Activated naive CD4-positive, alpha-beta T cell treated with anti-CD3 and anti-CD28 coated beads, Interleukin-2, amount 50 U/mL, for 24 hours (primary cell): ENCODE data around the gene PAK5.
"Not testable (repeated sequence)": the region's sequence is repeated elsewhere in the genome, so short reads cannot be mapped to it uniquely, and the experiment has no call there.

Experiments used
- H3K27ac Mint-ChIP-seq: one replicate; pipeline ENCODE4 v1.8.0; 2021; ENCODE audit warnings: mild to moderate bottlenecking, mixed read lengths
- H3K27me3 Mint-ChIP-seq: one replicate; pipeline ENCODE4 v1.8.0; 2021; ENCODE audit warnings: mixed read lengths
- H3K36me3 Mint-ChIP-seq: one replicate; pipeline ENCODE4 v1.8.0; 2021; ENCODE audit warnings: mixed read lengths
- H3K4me1 Mint-ChIP-seq: one replicate; pipeline ENCODE4 v1.8.0; 2021; ENCODE audit warnings: mixed read lengths
- H3K4me3 Mint-ChIP-seq: one replicate; pipeline ENCODE4 v1.8.0; 2021; ENCODE audit warnings: mild to moderate bottlenecking, mixed read lengths
- H3K9me3 Mint-ChIP-seq: one replicate; pipeline ENCODE4 v1.8.0; 2021; ENCODE audit warnings: mixed read lengths

The PAK5 gene

GRCh38 chr20:9672027-9672426, 166.8 kb downstream of the PAK5 start:
- H3K27me3 Mint-ChIP-seq, result no peaks in the 10 kb centered on the region
- no peaks in the 10 kb centered on the region for H3K4me1 Mint-ChIP-seq
- H3K4me3 Mint-ChIP-seq, result no peak overlapping the region
- no peaks in the 10 kb centered on the region for H3K36me3 Mint-ChIP-seq
- H3K9me3 Mint-ChIP-seq, result no peaks in the 10 kb centered on the region
- H3K27ac Mint-ChIP-seq, result no peak overlapping the region

- H3K4me3 Mint-ChIP-seq, result no peak overlapping the region
- no peaks in the 10 kb centered on the region for H3K9me3 Mint-ChIP-seq
- no peaks in the 10 kb centered on the region for H3K27me3 Mint-ChIP-seq
- no peak overlapping the region for H3K27ac Mint-ChIP-seq
- no peaks in the 10 kb centered on the region for H3K4me1 Mint-ChIP-seq
- H3K36me3 Mint-ChIP-seq, result no peaks in the 10 kb centered on the region
Observed at GRCh38 chr20:9668381-9668780, 170.5 kb downstream of the PAK5 start.

- Mint-ChIP-seq H3K4me1 (no peaks in the 10 kb centered on the region), H3K36me3 (no peaks in the 10 kb centered on the region), H3K9me3 (peaks cover 6% of the 10 kb centered on the region), H3K27me3 (no peaks in the 10 kb centered on the region), H3K4me3 (no peak overlapping the region), H3K27ac (no peak overlapping the region)
Observed at GRCh38 chr20:9663423-9663822, 175.5 kb downstream of the PAK5 start.

GRCh38 chr20:9660236-9660868, 178.5 kb downstream of the PAK5 start:
- H3K4me1 Mint-ChIP-seq, result no peaks in the 10 kb centered on the region
- no peak overlapping the region for H3K4me3 Mint-ChIP-seq
- peaks cover 11% of the 10 kb centered on the region for H3K9me3 Mint-ChIP-seq
- H3K36me3 Mint-ChIP-seq, result no peaks in the 10 kb centered on the region
- no peak overlapping the region for H3K27ac Mint-ChIP-seq
- H3K27me3 Mint-ChIP-seq, result no peaks in the 10 kb centered on the region

- Mint-ChIP-seq H3K4me3 (no peak overlapping the region), H3K4me1 (no peaks in the 10 kb centered on the region), H3K9me3 (no peaks in the 10 kb centered on the region), H3K27me3 (no peaks in the 10 kb centered on the region), H3K27ac (no peak overlapping the region), H3K36me3 (no peaks in the 10 kb centered on the region)
Observed at GRCh38 chr20:9647741-9648140, 191.1 kb downstream of the PAK5 start.

- no peaks in the 10 kb centered on the region for H3K36me3 Mint-ChIP-seq
- H3K9me3 Mint-ChIP-seq, result no peaks in the 10 kb centered on the region
- H3K27me3 Mint-ChIP-seq, result no peaks in the 10 kb centered on the region
- no peak overlapping the region for H3K4me3 Mint-ChIP-seq
- no peaks in the 10 kb centered on the region for H3K4me1 Mint-ChIP-seq
- H3K27ac Mint-ChIP-seq, result no peak overlapping the region
Observed at GRCh38 chr20:9646375-9646774, 192.5 kb downstream of the PAK5 start.

- no peaks in the 10 kb centered on the region for H3K27me3 Mint-ChIP-seq
- H3K36me3 Mint-ChIP-seq, result no peaks in the 10 kb centered on the region
- no peak overlapping the region for H3K4me3 Mint-ChIP-seq
- H3K9me3 Mint-ChIP-seq, result no peaks in the 10 kb centered on the region
- H3K4me1 Mint-ChIP-seq, result no peaks in the 10 kb centered on the region
- H3K27ac Mint-ChIP-seq, result no peak overlapping the region
Observed at GRCh38 chr20:9642882-9643281, 196.0 kb downstream of the PAK5 start.

- H3K4me1 Mint-ChIP-seq, H3K36me3 Mint-ChIP-seq, H3K9me3 Mint-ChIP-seq, H3K4me3 Mint-ChIP-seq, H3K27me3 Mint-ChIP-seq, H3K27ac Mint-ChIP-seq: not testable (repeated sequence)
Observed at GRCh38 chr20:9641499-9642000, 197.3 kb downstream of the PAK5 start.

GRCh38 chr20:9637889-9638288, 201.0 kb downstream of the PAK5 start:
- no peaks in the 10 kb centered on the region for H3K27me3 Mint-ChIP-seq
- H3K9me3 Mint-ChIP-seq, result no peaks in the 10 kb centered on the region
- no peaks in the 10 kb centered on the region for H3K4me1 Mint-ChIP-seq
- H3K36me3 Mint-ChIP-seq, result no peaks in the 10 kb centered on the region
- H3K4me3 Mint-ChIP-seq, result no peak overlapping the region
- no peak overlapping the region for H3K27ac Mint-ChIP-seq

GRCh38 chr20:9635750-9636149, 203.1 kb downstream of the PAK5 start:
- no peak overlapping the region for H3K27ac Mint-ChIP-seq
- H3K27me3 Mint-ChIP-seq, result no peaks in the 10 kb centered on the region
- H3K9me3 Mint-ChIP-seq, result no peaks in the 10 kb centered on the region
- no peaks in the 10 kb centered on the region for H3K4me1 Mint-ChIP-seq
- H3K36me3 Mint-ChIP-seq, result no peaks in the 10 kb centered on the region
- no peak overlapping the region for H3K4me3 Mint-ChIP-seq

- Mint-ChIP-seq H3K27ac (no peak overlapping the region), H3K27me3 (no peaks in the 10 kb centered on the region), H3K4me1 (no peaks in the 10 kb centered on the region), H3K4me3 (no peak overlapping the region), H3K9me3 (no peaks in the 10 kb centered on the region), H3K36me3 (no peaks in the 10 kb centered on the region)
Observed at GRCh38 chr20:9634327-9634726, 204.5 kb downstream of the PAK5 start.

GRCh38 chr20:9632991-9633390, 205.9 kb downstream of the PAK5 start:
- Mint-ChIP-seq H3K4me1 (no peaks in the 10 kb centered on the region), H3K9me3 (no peaks in the 10 kb centered on the region), H3K27me3 (no peaks in the 10 kb centered on the region), H3K27ac (no peak overlapping the region), H3K4me3 (no peak overlapping the region), H3K36me3 (no peaks in the 10 kb centered on the region)

GRCh38 chr20:9632265-9632664, 206.6 kb downstream of the PAK5 start:
- Mint-ChIP-seq H3K4me1 (no peaks in the 10 kb centered on the region), H3K4me3 (no peak overlapping the region), H3K36me3 (no peaks in the 10 kb centered on the region), H3K27me3 (no peaks in the 10 kb centered on the region), H3K9me3 (no peaks in the 10 kb centered on the region), H3K27ac (no peak overlapping the region)

- no peak overlapping the region for H3K4me3 Mint-ChIP-seq
- H3K36me3 Mint-ChIP-seq, result no peaks in the 10 kb centered on the region
- no peaks in the 10 kb centered on the region for H3K4me1 Mint-ChIP-seq
- H3K27ac Mint-ChIP-seq, result no peak overlapping the region
- no peaks in the 10 kb centered on the region for H3K9me3 Mint-ChIP-seq
- H3K27me3 Mint-ChIP-seq, result no peaks in the 10 kb centered on the region
Observed at GRCh38 chr20:9630554-9630953, 208.3 kb downstream of the PAK5 start.

- H3K36me3 Mint-ChIP-seq, result no peaks in the 10 kb centered on the region
- H3K4me3 Mint-ChIP-seq, result no peak overlapping the region
- no peak overlapping the region for H3K27ac Mint-ChIP-seq
- H3K27me3 Mint-ChIP-seq, result no peaks in the 10 kb centered on the region
- H3K4me1 Mint-ChIP-seq, result no peaks in the 10 kb centered on the region
- H3K9me3 Mint-ChIP-seq, result no peaks in the 10 kb centered on the region
Observed at GRCh38 chr20:9629831-9630230, 209.0 kb downstream of the PAK5 start.

- Mint-ChIP-seq H3K27me3 (no peaks in the 10 kb centered on the region), H3K27ac (no peak overlapping the region), H3K36me3 (no peaks in the 10 kb centered on the region), H3K9me3 (no peaks in the 10 kb centered on the region), H3K4me1 (no peaks in the 10 kb centered on the region), H3K4me3 (no peak overlapping the region)
Observed at GRCh38 chr20:9628589-9628988, 210.3 kb downstream of the PAK5 start.

GRCh38 chr20:9628141-9628540, 210.7 kb downstream of the PAK5 start:
- no peak overlapping the region for H3K27ac Mint-ChIP-seq
- no peaks in the 10 kb centered on the region for H3K4me1 Mint-ChIP-seq
- no peaks in the 10 kb centered on the region for H3K27me3 Mint-ChIP-seq
- no peaks in the 10 kb centered on the region for H3K9me3 Mint-ChIP-seq
- no peaks in the 10 kb centered on the region for H3K36me3 Mint-ChIP-seq
- no peak overlapping the region for H3K4me3 Mint-ChIP-seq
